OCI-LY7 (cell line): ENCODE measurements around the gene ZNF74. TPM values are rescaled to one million over a fixed set of nuclear protein-coding genes. Genes with fewer than 3 reads are reported as not detected.

Experiments
- BruUV-seq: library from RNA; stranded (reverse); fragments of 400-500 nt; replicated peaks from 2 replicates; lab custom pipeline; 2021; lab: Mats Ljungman, UMichigan
- CTCF ChIA-PET: fragments of 300-600 bp; sonication (Branson Sonifier 250); formaldehyde crosslinking; loops from one replicate; lab custom pipeline; 2022; ENCODE audit warnings: antibody characterized with exemption; ENCODE audit not compliant: unreplicated experiment; lab: Charles Lee
- POLR2A ChIA-PET: fragments of 300-600 bp; sonication (Branson Sonifier 250); formaldehyde crosslinking; loops from one replicate; lab custom pipeline; 2022; ENCODE audit warnings: antibody characterized with exemption; lab: Charles Lee
- DNase-seq: peaks from one replicate; pipeline ENCODE4 v3.0.0-alpha.2; 2015; ENCODE audit warnings: low spot score
- H2AFZ ChIP-seq: fragments of 200-600 bp; sonication (generic), shearing (Covaris generic); 2 replicates; pipeline ENCODE4 v1.6.1; 2014; ENCODE audit warnings: mild to moderate bottlenecking, antibody characterized with exemption, low read length, moderate library complexity
- H3K27ac ChIP-seq: fragments of 200-600 bp; sonication (generic); 2 replicates; pipeline ENCODE4 v1.5.1; 2014; ENCODE audit warnings: mixed run types, low read depth, mild to moderate bottlenecking, moderate library complexity, low read length, inconsistent platforms; ENCODE audit not compliant: poor library complexity, severe bottlenecking
- H3K36me3 ChIP-seq: fragments of 200-600 bp; sonication (generic); 2 replicates; pipeline ENCODE4 v1.6.1; 2014; ENCODE audit warnings: mild to moderate bottlenecking, antibody characterized with exemption, low read length, moderate library complexity, mixed read lengths; ENCODE audit not compliant: insufficient read depth
- H3K4me1 ChIP-seq: fragments of 200-600 bp; sonication (generic); 2 replicates; pipeline ENCODE4 v1.5.1; 2014; ENCODE audit warnings: mild to moderate bottlenecking, low read length; ENCODE audit not compliant: insufficient read depth, poor library complexity, severe bottlenecking
- H3K4me2 ChIP-seq: fragments of 200-600 bp; sonication (generic); 2 replicates; pipeline ENCODE4 v1.6.1; 2014; ENCODE audit warnings: mild to moderate bottlenecking, low read length
- H3K4me3 ChIP-seq: fragments of 200-600 bp; sonication (generic); 2 replicates; pipeline ENCODE4 v1.5.1; 2014; ENCODE audit warnings: mild to moderate bottlenecking, low read depth, low read length; ENCODE audit not compliant: poor library complexity, severe bottlenecking
- H3K79me2 ChIP-seq: fragments of 200-600 bp; sonication (generic); 2 replicates; pipeline ENCODE4 v1.6.1; 2016; ENCODE audit warnings: low read depth, mild to moderate bottlenecking, low read length, moderate library complexity, mixed read lengths; ENCODE audit not compliant: insufficient read depth
- H3K9me2 ChIP-seq: fragments of 200-600 bp; sonication (generic); 2 replicates; pipeline ENCODE4 v1.6.1; 2016; ENCODE audit warnings: mild to moderate bottlenecking, low read length, mixed read lengths; ENCODE audit not compliant: insufficient read depth
- H3K9me3 ChIP-seq: fragments of 200-600 bp; sonication (generic); 2 replicates; pipeline ENCODE4 v1.6.1; 2014; ENCODE audit warnings: mild to moderate bottlenecking, mixed run types, low read length, mixed read lengths
- H4K20me1 ChIP-seq: fragments of 200-600 bp; sonication (generic); 2 replicates; pipeline ENCODE4 v1.6.1; 2014; ENCODE audit warnings: mild to moderate bottlenecking, antibody characterized with exemption, low read length, moderate library complexity, mixed read lengths; ENCODE audit not compliant: insufficient read depth
- EZH2phosphoT487 ChIP-seq: fragments of 200-600 bp; sonication (generic); IDR thresholded peaks from 2 replicates; pipeline ENCODE4 v1.6.1; 2018; ENCODE audit warnings: low read depth, borderline replicate concordance, mild to moderate bottlenecking, mixed run types, antibody characterized with exemption, low read length, moderate library complexity, mixed read lengths
- intact Hi-C: fragments of 100-400 bp; cut with micrococcal nuclease; formaldehyde crosslinking; loops from one replicate; pipeline ENCODE4 v1.10.0; 2022; ENCODE audit not compliant: unreplicated experiment
- total RNA-seq, 2 experiments: library from RNA; depleted of rRNA in 1 of 2; stranded (reverse); fragments of >200 nt in 1 of 2; shearing (Covaris generic) in 1 of 2; gene quantifications; 2 replicates each; pipeline ENCODE4 v1.2.3, GENCODE V29; 2014 to 2022
- TF ChIP-seq, protein P1 (sequence below): fragments of 200-600 bp; sonication (generic); conservative IDR thresholded peaks from 2 replicates; pipeline ENCODE4 v1.5.1; 2014; ENCODE audit warnings: mild to moderate bottlenecking, antibody characterized with exemption, low read length, moderate library complexity, mixed read lengths

Gene ZNF74
- total RNA-seq, 2 experiments from 2014 or later: not detected

DNA sequence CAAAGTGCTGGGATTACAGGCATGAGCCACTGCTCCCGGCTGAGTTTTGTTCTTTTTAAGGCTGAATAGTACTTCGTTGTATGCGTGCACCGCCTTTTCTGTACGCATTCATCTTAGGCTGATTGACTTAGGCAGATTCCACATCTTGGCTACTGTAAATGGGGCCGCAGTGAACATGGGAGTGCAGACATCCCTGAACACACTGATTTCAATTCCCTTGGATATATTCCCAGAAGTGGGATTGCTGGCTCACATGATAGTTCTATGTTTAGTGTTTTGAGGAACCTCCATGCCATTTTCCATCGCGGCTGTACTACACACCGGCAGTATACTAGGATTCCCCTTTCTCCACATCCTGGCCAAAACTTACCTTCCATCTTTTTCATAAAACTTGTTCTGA lies 10.4 kb upstream of the ZNF74 start:
- no peak for DNase-seq
- H2AFZ ChIP-seq: no peak overlapping the region
- H3K27ac ChIP-seq: no peak overlapping the region
- H3K4me3 ChIP-seq: no peak overlapping the region
- POLR2A ChIA-PET: no interaction called here
- no peaks in the 10 kb centered on the region for H4K20me1 ChIP-seq
- no peaks in the 10 kb centered on the region for H3K4me1 ChIP-seq
- H3K36me3 ChIP-seq: no peaks in the 10 kb centered on the region
- H3K9me2 ChIP-seq: no peaks in the 10 kb centered on the region
- H3K4me2 ChIP-seq: no peak overlapping the region
- intact Hi-C loops: no loop called here
- H3K9me3 ChIP-seq: no peaks in the 10 kb centered on the region
- CTCF ChIA-PET: interaction anchor here (0.6 kb wide), 1 partner anchor 11 kb away, joined by 3 read pairs; no protein-coding TSS in a partner anchor
- no peaks in the 10 kb centered on the region for H3K79me2 ChIP-seq
- BruUV-seq: no TSS peak
- TF ChIP-seq, protein P1, sequence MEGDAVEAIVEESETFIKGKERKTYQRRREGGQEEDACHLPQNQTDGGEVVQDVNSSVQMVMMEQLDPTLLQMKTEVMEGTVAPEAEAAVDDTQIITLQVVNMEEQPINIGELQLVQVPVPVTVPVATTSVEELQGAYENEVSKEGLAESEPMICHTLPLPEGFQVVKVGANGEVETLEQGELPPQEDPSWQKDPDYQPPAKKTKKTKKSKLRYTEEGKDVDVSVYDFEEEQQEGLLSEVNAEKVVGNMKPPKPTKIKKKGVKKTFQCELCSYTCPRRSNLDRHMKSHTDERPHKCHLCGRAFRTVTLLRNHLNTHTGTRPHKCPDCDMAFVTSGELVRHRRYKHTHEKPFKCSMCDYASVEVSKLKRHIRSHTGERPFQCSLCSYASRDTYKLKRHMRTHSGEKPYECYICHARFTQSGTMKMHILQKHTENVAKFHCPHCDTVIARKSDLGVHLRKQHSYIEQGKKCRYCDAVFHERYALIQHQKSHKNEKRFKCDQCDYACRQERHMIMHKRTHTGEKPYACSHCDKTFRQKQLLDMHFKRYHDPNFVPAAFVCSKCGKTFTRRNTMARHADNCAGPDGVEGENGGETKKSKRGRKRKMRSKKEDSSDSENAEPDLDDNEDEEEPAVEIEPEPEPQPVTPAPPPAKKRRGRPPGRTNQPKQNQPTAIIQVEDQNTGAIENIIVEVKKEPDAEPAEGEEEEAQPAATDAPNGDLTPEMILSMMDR: no peak
- no peak for TF ChIP-seq EZH2phosphoT487

DNA sequence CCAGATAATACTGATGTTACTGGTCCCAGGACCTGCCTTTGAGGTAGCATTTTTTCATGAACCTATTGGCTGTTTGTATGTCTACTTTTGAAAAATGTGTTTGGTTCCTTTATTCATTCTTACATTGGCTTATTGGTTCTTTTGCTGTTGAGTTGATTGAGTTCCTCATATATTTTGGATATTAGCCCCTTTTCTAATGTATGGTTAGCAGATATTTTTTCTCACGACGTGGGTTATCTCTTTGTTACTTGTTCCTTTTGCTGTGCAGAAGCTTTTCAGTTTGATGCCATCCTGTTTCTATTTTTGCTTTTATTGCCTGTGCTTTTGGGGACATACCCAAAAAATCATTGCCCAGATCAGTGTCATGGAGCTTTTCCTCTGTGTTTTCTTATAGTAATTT lies 9.8 kb upstream of the ZNF74 start:
- ChIA-PET CTCF (no interaction called here), POLR2A (no interaction called here)
- H3K4me1 ChIP-seq: no peaks in the 10 kb centered on the region
- peaks cover 1% of the 10 kb centered on the region; the same call in 1 of the 2 replicates for H3K9me3 ChIP-seq
- no peak overlapping the region for H3K4me2 ChIP-seq
- H3K27ac ChIP-seq: no peak overlapping the region
- intact Hi-C loops: no loop called here
- H4K20me1 ChIP-seq: no peaks in the 10 kb centered on the region
- no peak for DNase-seq
- no TSS peak for BruUV-seq
- H3K4me3 ChIP-seq: no peak overlapping the region
- no peaks in the 10 kb centered on the region for H3K36me3 ChIP-seq
- H2AFZ ChIP-seq: no peak overlapping the region
- no peaks in the 10 kb centered on the region for H3K9me2 ChIP-seq
- no peak for TF ChIP-seq EZH2phosphoT487
- TF ChIP-seq, protein P1: no peak
- H3K79me2 ChIP-seq: no peaks in the 10 kb centered on the region

DNA sequence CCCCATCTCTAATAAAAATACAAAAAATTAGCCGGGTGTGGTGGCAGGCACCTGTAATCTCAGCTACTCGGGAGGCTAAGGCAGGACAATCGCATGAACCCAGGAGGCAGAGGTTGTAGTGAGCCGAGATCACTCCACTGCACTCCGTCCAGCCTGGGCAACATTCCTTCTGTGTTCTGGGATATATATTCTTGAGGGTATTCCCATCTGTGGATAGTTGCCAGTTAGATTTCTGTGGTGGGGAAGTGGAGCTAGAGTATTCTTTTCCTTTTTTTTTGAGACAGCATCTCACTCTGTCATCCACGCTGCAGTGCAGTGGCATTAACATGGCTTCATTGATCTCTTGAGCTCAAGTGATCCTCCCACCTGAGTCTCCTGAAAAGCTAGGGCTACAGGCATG lies 9.1 kb upstream of the ZNF74 start:
- Histone ChIP-seq H2AFZ (no peak overlapping the region), H3K9me2 (no peaks in the 10 kb centered on the region), H3K4me1 (no peaks in the 10 kb centered on the region), H3K9me3 (peaks cover 5% of the 10 kb centered on the region; the same call in 1 of the 2 replicates), H3K4me3 (no peak overlapping the region), H3K36me3 (no peaks in the 10 kb centered on the region), H3K79me2 (no peaks in the 10 kb centered on the region), H3K4me2 (no peak overlapping the region), H4K20me1 (no peaks in the 10 kb centered on the region), H3K27ac (no peak overlapping the region)
- intact Hi-C loops: no loop called here
- DNase-seq: no peak
- TF ChIP-seq EZH2phosphoT487: no peak
- TF ChIP-seq, protein P1: no peak
- POLR2A ChIA-PET: no interaction called here
- CTCF ChIA-PET: no interaction called here
- no TSS peak for BruUV-seq
